ENCODE results near the gene PDE6A. TPM values are rescaled to one million over a fixed set of nuclear protein-coding genes. Genes with fewer than 3 reads are reported as not detected.

PDE6A gene
- total and polyA plus RNA-seq, 9 of the 15 experiments (the other 6 are each of a cell fraction or from before 2014, with no cell fraction given), result 0.01 to 0.04 (median 0.01) TPM; not detected in 6

- TF ChIP-seq MGA (IDR thresholded peaks at IDR 0.05), result no peak
- TF ChIP-seq ZBTB7A (IDR thresholded peaks at IDR 0.05; ENCODE audit: borderline replicate concordance, control insufficient read depth, low read depth, low read length), result no peak
- no peak for TF ChIP-seq ZNF316 (IDR thresholded peaks at IDR 0.05)
- no peak for TF ChIP-seq ZNF143 (CRISPR knock-in tag; IDR thresholded peaks at IDR 0.05)
- TF ChIP-seq SIN3A (IDR thresholded peaks at IDR 0.05; ENCODE audit: borderline replicate concordance in 2 of 2, control insufficient read depth in 1 of 2, low read depth in 2 of 2, low read length in 2 of 2), result no peak
- no peak for TF ChIP-seq NFATC3 (IDR thresholded peaks at IDR 0.05)
- TF ChIP-seq ZNF23 (CRISPR knock-in tag; IDR thresholded peaks at IDR 0.05), result no peak
- no peak for TF ChIP-seq ARID3A (IDR thresholded peaks at IDR 0.05; ENCODE audit: borderline replicate concordance, low read depth, low read length)
- TF ChIP-seq RAD21 (CRISPR knock-in tag; conservative IDR thresholded peaks at IDR 0.05 in 1 of 2, IDR thresholded peaks at IDR 0.05 in 1 of 2), result peak; percentile 69 to 81
- TF ChIP-seq CTCFL (IDR thresholded peaks at IDR 0.05; ENCODE audit: borderline replicate concordance, insufficient read depth, low read depth, low read length, poor library complexity, severe bottlenecking), result no peak
These were observed 91.8 kb downstream of the PDE6A start (continued) for GRCh38 chr5:149852641-149853330.
